ENCODE results near the gene ACSS1. TPM values are rescaled to one million over a fixed set of nuclear protein-coding genes. Genes with fewer than 3 reads are reported as not detected.

The ACSS1 gene
- polyA plus RNA-seq, result 2.3 and 4.5 TPM in 2 replicates

GRCh38 chr20:25058051-25058846 is at the start of gene ACSS1:
Gene ACSS1 (minus strand): TSS chr20:25058139. CDS start chr20:25058102, 37 bp downstream.

GRCh38 chr20:25081730-25082497 is 24.0 kb upstream of the ACSS1 start, which contains the start of gene VSX1:
Gene VSX1 (minus strand): TSS chr20:25082141. CDS start chr20:25082096, 45 bp downstream.

GRCh38 chr20:24992487-24993205 is 65.3 kb downstream of the ACSS1 start, which contains the start of gene APMAP:
Gene APMAP (minus strand): TSS chr20:24992751. CDS start chr20:24992688, 63 bp downstream.

Other genes starting within 250 kb of the ACSS1 start
- not detected in 2 replicates for gene CST7, start 108.9 kb downstream of the ACSS1 start, polyA plus RNA-seq
- 41.1 and 49.4 TPM in 2 replicates for gene APMAP, start 65.4 kb downstream of the ACSS1 start, polyA plus RNA-seq
- 0.16 and 1.5 TPM in 2 replicates for gene VSX1, start 24.0 kb upstream of the ACSS1 start, polyA plus RNA-seq
- gene ENTPD6, start 137.6 kb upstream of the ACSS1 start, polyA plus RNA-seq, result 9.9 and 14.3 TPM in 2 replicates
- gene PYGB, start 189.9 kb upstream of the ACSS1 start, polyA plus RNA-seq, result 5.8 and 8.0 TPM in 2 replicates

All from Purkinje cell (primary cell).